Fibroblast of the aortic adventitia (primary cell): Measurements from ENCODE around the gene RFWD3. TPM values are rescaled to one million over a fixed set of nuclear protein-coding genes. Genes with fewer than 3 reads are reported as not detected.

Source experiments
- DNase-seq: peaks from one replicate; pipeline ENCODE4 v3.0.0-alpha.2; 2010; ENCODE audit warnings: low read depth
- H3K4me3 ChIP-seq: 2 replicates; pipeline ENCODE4 v1.5.1; 2011; ENCODE audit warnings: low read depth, mild to moderate bottlenecking, control low read depth, low read length, moderate library complexity
- CTCF ChIP-seq: IDR thresholded peaks from 2 replicates; pipeline ENCODE4 v1.5.1; 2011; ENCODE audit warnings: mild to moderate bottlenecking, low read length, control low read depth, inconsistent platforms; ENCODE audit not compliant: insufficient read depth
- total RNA-seq: library from RNA; depleted of rRNA; stranded (reverse); fragments of >200 nt; gene quantifications from 2 replicates; pipeline ENCODE4 v1.2.3, GENCODE V29; 2012; ENCODE audit warnings: low replicate concordance

The RFWD3 gene
- total RNA-seq, 1 donor, result 41.2 TPM

- TF ChIP-seq CTCF, result no peak
- no peak overlapping the region for H3K4me3 ChIP-seq
- DNase-seq, result no peak
Observed at GRCh38 chr16:74637742-74638453, 28.8 kb downstream of the RFWD3 start.

GRCh38 chr16:74635303-74635702 lies 31.4 kb downstream of the RFWD3 start:
- no peak for TF ChIP-seq CTCF
- no peak overlapping the region for H3K4me3 ChIP-seq
- DNase-seq, result no peak

DNA sequence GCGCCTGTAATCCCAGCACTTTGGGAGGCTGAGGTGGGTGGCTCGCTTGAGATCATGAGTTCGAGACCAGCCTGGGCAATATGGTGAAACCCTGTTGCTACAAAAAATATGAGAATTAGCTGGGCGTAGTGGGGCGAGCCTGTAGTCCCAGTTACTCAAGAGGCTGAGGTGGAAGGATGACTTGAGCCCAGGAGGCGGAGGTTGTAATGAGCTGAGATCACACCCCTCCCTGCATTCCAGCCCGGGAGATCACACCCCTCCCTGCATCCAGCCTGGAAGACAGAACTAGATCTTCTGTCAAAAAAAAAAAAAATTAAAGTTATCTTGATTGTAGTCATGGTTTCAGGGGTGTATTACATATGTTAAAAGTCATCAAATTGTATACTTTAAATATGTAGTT lies 33.0 kb downstream of the RFWD3 start:
- no peak for DNase-seq
- TF ChIP-seq CTCF, result no peak
- no peak overlapping the region for H3K4me3 ChIP-seq

- no peak for TF ChIP-seq CTCF
- DNase-seq, result no peak
- H3K4me3 ChIP-seq, result no peak overlapping the region
Observed at GRCh38 chr16:74627506-74628220, 39.0 kb downstream of the RFWD3 start.

DNA sequence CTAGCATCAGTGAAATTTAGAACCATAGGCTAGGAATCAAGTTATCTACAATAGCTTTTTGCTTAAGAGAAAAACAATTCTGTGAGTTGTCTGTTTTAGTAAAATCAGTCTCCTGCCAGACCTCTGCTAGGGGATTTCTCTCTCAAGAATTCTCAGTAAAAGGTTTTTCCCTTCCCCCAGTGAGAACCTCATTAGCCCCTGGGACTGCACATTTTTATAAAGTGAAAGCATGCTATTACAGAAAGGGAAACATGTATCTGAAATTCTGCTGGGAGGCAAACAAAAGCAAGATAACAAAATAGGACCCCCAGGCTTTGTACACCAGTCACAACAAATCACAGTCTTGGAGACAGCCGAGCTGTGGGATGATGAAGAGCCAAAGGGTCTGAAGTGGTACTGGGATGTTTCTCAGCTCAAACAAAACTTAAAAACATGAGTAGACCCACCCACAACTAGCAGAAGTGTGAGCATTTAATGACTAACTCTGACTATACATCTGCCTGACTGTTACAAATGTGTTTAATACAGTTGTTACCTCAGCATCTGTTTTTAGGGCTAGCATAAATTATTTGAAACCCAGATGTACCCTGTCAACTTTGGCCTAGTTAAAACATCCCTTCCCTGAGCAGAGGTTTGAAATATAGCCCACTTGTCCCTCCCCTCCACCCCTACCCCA lies 39.8 kb downstream of the RFWD3 start:
- DNase-seq, result peak; percentile 18
- no peak overlapping the region for H3K4me3 ChIP-seq
- no peak for TF ChIP-seq CTCF

DNA sequence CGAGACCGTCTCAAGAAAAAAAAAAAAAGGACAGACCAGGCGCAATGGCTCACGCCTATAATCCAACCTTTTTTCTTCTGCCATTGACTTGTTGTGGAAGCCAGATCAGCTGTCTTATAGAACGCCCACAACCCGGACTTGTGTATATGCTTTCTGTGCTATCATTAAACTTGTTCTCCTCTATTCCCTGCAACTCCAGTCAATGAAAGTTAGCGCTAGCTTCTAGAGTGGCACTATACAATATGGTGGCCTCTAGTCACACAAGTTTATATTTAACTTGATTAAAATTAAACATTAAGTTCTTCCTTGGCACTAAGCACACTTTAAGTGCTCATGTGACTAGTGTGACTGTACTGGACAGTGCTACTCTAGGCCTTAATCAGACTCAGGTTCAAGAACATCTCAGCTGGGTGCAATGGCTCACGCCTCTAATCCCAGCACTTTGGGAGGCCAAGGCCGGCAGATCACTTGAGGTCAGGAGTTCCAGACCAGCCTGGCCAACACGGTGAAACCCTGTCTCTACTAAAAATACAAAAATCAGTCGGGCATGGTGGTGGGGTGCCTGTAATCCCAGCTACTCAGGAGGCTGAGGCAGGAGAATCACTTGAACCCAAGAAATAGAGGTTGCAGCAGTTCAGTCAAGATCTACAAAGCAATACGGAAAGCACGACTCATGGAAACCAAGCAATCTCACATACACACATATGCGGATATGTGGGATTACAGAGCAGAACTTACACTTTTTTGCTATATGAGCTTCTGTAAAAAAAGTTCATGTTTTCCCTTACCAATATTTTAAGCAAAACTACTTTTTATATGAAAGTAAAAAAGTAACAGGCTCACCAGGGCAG lies 41.0 kb downstream of the RFWD3 start:
- TF ChIP-seq CTCF, result no peak
- H3K4me3 ChIP-seq, result no peak overlapping the region
- DNase-seq, result no peak
